NB4 (cell line): ENCODE data around the gene DAP.

Experiments
- DNase-seq: peaks from one replicate; pipeline ENCODE4 v3.0.0; 2010; ENCODE audit warnings: low read depth
- H3K4me3 ChIP-seq: one replicate; pipeline ENCODE4 v1.5.1; 2011; ENCODE audit warnings: mild to moderate bottlenecking, low read depth, low read length, moderate library complexity
- MYC ChIP-seq: IDR thresholded peaks from 2 replicates; pipeline ENCODE4 v1.6.1; 2011; ENCODE audit warnings: low read depth, low read length
- POLR2A ChIP-seq: IDR thresholded peaks from 2 replicates; pipeline ENCODE4 v1.6.1; 2011; ENCODE audit warnings: mild to moderate bottlenecking; ENCODE audit not compliant: insufficient read length; ENCODE audit errors: extremely low read depth
- TF ChIP-seq, protein P1 (sequence below): IDR thresholded peaks from one replicate; pipeline ENCODE4 v1.5.1; 2012; ENCODE audit warnings: low read depth, low read length
- TF ChIP-seq, protein P2 (sequence below): IDR thresholded peaks from 2 replicates; pipeline ENCODE4 v1.6.1; 2011; ENCODE audit warnings: low read depth, low read length

The DAP gene

DNA sequence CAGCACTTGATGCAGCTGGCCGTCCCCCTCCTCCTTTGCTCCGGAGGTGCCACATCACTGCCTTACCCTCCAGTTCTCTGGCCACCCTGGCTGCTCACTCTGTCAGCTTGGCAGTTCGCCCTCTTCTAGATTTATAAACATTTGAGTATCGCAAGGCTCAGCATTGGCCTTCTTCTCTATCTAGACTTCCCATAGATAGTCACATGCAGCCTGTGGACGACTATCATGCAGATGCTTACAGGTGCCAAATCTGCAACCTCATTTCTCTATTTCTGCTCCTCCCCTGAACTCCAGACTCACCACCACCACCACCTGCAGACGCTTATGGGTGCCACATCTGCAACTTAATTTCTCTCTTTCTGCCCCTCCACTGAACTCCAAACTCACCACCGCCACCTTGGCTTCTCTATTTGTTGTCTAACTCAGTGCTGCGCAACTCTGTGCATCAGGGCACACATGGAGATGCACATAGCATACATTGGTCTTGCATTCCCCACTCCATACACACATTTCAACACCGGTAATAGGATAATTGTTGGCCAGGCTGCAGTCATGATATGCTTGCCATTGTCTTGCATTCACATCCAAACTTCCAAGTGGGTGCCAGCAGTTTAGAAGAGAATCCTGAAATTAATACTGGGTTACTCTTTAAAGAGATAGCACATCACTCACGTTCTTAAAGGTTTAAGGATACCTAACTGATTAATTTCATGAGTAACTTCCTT is 1.9 kb upstream of the DAP start:
- no peak for DNase-seq
- no peak overlapping the region for H3K4me3 ChIP-seq
- TF ChIP-seq POLR2A = no peak
- no peak for TF ChIP-seq MYC
- TF ChIP-seq, protein P1, sequence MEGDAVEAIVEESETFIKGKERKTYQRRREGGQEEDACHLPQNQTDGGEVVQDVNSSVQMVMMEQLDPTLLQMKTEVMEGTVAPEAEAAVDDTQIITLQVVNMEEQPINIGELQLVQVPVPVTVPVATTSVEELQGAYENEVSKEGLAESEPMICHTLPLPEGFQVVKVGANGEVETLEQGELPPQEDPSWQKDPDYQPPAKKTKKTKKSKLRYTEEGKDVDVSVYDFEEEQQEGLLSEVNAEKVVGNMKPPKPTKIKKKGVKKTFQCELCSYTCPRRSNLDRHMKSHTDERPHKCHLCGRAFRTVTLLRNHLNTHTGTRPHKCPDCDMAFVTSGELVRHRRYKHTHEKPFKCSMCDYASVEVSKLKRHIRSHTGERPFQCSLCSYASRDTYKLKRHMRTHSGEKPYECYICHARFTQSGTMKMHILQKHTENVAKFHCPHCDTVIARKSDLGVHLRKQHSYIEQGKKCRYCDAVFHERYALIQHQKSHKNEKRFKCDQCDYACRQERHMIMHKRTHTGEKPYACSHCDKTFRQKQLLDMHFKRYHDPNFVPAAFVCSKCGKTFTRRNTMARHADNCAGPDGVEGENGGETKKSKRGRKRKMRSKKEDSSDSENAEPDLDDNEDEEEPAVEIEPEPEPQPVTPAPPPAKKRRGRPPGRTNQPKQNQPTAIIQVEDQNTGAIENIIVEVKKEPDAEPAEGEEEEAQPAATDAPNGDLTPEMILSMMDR = no peak
- TF ChIP-seq, protein P2, sequence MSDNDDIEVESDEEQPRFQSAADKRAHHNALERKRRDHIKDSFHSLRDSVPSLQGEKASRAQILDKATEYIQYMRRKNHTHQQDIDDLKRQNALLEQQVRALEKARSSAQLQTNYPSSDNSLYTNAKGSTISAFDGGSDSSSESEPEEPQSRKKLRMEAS = no peak

DNA sequence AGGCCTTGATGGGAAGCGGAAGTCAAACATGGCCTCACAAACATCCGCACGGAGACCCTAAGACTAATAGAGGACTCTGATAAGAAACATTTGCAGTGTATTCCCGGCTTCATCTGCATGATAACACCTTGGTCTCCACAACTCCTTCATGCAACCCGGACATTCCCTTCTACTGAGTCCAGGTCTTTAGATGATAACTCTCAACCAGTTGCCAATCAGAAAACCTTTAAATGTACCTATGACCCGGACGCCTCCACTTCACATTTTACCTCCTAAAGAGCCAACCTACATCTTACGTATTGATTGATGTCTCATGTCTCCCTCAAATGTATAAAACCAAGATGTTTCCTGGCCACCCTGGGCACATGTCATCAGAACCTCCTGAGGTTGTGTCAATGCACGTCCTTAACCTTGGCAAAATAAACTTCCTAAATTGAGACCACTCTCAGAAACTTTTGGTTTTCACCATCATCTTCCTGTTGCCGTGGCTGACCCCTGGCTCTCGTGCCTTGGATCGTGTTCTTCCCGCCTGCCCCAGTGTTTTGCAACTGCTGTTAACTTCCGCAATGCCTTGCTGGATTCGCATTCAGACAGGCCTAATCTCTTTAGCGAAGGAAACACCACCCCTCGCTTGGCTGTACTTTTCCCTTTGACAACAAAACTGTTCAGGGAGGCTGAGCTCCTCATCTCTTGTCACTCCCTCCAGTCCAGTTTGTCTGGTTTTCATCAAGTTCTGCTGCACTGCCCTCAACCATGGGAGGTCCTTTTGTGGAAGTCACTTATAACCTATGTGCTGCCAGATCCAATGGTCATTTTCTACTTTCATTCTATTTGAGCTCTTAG is 1.1 kb upstream of the DAP start:
- TF ChIP-seq MYC (no peak), POLR2A (no peak)
- TF ChIP-seq, protein P1 = no peak
- TF ChIP-seq, protein P2 = no peak
- peak overlapping the region; percentile 52 for H3K4me3 ChIP-seq
- peak; percentile 34 for DNase-seq

DNA sequence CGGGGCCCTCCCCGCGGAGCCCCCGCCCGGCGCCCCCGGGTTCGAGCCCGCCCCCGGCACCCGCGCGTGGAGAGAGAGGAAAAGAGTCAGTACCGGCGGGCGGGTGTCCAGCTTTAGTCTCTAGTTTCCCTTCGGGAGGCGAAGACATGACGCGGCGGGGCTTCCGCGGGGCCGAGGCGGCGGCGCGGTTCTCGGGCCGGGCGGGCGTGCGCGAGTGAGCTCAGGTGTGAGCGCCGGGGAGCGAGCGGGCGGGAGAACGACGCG is 181 bp downstream of the DAP start:
- peak overlapping the region; percentile 96 for H3K4me3 ChIP-seq
- no peak for TF ChIP-seq MYC
- no peak for TF ChIP-seq POLR2A
- TF ChIP-seq, protein P1 = no peak
- TF ChIP-seq, protein P2 = no peak

DNA sequence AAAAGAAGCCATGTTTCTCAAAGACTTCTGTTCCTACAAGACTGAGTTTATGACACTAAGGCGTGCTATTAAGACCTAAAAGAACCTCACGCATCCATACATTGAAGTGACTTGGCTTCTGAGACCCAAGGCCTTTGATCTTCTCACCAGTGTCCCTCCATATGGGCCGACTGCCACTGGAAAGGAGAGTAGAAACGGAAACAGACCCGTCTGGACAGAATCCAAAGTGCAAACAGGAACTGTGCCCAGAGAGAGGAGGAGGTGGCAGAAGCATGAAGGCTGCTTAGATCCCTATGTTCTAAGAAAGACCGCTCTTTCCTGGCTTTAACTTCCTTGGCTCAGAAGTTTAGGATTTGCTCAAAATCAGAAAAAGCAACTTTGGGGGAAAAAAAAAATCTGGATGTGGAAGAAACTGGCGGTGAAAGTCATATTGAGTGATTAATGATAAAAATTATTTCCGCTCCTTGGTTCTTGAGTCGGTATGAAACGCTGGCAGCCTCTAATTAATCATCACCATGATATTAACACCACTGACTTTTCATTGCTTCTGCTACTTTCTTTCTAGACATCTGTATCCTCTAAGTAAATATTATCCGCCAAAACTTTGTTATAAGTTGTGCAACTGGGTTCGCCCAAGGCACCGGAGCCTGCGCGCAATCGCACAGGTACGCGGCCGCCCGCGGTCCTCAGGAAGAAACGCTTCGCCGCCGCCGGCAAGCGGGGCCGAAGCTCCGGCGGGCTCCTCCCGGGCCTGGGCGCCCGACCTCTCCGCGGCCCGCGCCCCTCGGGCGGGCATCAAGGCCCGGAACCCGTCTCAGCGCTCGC is 726 bp downstream of the DAP start:
- H3K4me3 ChIP-seq = peak overlapping the region; percentile 96
- TF ChIP-seq, protein P1 = no peak
- TF ChIP-seq POLR2A = no peak
- TF ChIP-seq MYC = no peak
- TF ChIP-seq, protein P2 = no peak
- DNase-seq = peak; percentile 69

More for the DNA sequence above, 181 bp downstream of the DAP start:
- DNase-seq = no peak

DNA sequence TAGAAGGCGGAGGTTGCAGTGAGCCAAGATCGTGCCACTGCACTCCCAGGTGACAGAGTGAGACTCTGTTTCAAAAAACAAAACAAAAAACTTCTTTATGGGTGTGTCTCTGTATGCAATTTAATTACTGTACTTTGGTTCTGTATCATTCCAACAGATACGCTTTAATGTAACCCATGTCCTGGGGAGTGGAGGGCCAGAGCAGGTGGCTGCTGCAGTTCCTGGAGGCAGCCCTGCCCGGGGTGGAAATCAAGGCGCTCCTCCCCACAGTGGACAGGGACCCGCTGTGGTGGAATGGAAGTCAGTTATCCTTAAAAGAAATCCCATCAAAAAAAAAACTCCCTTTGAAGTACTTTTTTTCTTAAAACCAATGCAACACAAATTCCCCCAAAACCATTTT is 1.9 kb downstream of the DAP start:
- TF ChIP-seq POLR2A (no peak), MYC (no peak)
- TF ChIP-seq, protein P2 = no peak
- TF ChIP-seq, protein P1 = no peak
- DNase-seq = no peak
- H3K4me3 ChIP-seq = peak overlapping the region; percentile 96
